ENCODE results near the gene BSND. TPM values are rescaled to one million over a fixed set of nuclear protein-coding genes. Genes with fewer than 3 reads are reported as not detected.

The BSND gene
- total and polyA plus RNA-seq, 9 of the 15 experiments (the other 6 are each of a cell fraction or from before 2014, with no cell fraction given) = not detected

DNA sequence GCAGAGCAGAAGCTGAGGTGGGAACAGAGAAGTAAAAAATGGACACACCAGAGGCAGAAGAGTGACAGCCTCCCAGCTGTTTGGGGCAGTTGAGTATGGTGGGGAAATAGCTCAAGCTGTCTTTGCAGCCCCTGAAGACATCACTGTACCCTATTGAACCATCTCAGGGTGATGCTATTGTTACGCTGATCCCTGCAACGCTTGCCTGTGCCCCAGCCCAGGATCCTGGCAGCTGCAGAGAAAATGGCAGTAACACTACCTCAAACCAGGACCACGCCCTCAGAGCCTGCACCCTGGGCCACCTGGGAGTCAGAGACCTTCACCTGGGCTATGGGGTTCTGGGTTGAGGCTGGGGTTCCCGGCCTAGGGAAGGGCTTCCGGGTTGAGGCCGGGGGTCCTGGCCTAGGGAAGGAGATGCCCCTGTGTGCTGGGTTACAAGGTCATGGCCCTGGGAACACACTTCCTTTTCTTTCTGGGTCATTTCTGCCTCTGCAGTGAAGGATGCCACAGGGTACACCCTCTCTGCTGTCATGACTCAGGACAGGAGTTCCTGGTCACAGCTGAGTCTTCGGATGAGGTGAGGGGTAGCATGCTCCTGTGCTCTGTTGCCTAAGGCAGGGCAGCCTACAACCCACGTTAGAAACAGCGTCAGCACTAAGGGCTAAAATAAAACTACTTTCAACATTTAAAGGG, 11.6 kb downstream of the BSND start:
- FAIRE-seq = no peak
- no peak for DNase-seq (ENCODE audit: extremely low read depth in 1 of 4, low spot score in 3 of 4)
- intact Hi-C loops (cut with micrococcal nuclease) (no loop called here), in situ Hi-C loops (cut with MboI) (no loop called here)
- H3K9me3 ChIP-seq (replicated peaks; ENCODE audit: control insufficient read depth, insufficient read depth, low read depth, low read length) = no peaks in the 10 kb centered on the region
- no peak overlapping the region for H2AFZ ChIP-seq (ENCODE audit: low read depth, low read length)
- H3K27ac ChIP-seq (ENCODE audit: extremely low read depth, low read depth, low read length) = no peak overlapping the region
- 15% methylated on average over 8 of the region's 9 CpGs for WGBS (ENCODE audit: insufficient coverage, low coverage, missing lambda C conversion rate)
- H3K27me3 ChIP-seq (ENCODE audit: control insufficient read depth in 2 of 2, insufficient read depth in 2 of 2, low read length in 2 of 2) = peaks cover 14 to 41% of the 10 kb centered on the region in 2 experiments; a peak in 4 of 5 replicates
- H3K36me3 ChIP-seq (ENCODE audit: control insufficient read depth, insufficient read depth, low read length) = no peaks in the 10 kb centered on the region
- no peaks in the 10 kb centered on the region for H3K79me2 ChIP-seq (ENCODE audit: control insufficient read depth, insufficient read depth, low read length)
- H3K9ac ChIP-seq (ENCODE audit: insufficient read depth in 1 of 2, low read depth in 2 of 2, low read length in 2 of 2) = no peak overlapping the region
- POLR2A ChIA-PET = interaction anchor here (0.8 kb wide), 1 partner anchor 21 kb away, joined by 3 read pairs; no protein-coding TSS in a partner anchor
- no peak for ATAC-seq
- CTCF ChIA-PET (ENCODE audit: low intra/inter-chr PET ratio) = no interaction called here
- BruUV-seq (replicated peaks) = no TSS peak
- no peaks in the 10 kb centered on the region for H4K20me1 ChIP-seq (replicated peaks; ENCODE audit: control insufficient read depth, insufficient read depth, low read length)
- H3K9me1 ChIP-seq (ENCODE audit: control insufficient read depth, insufficient read depth, low read length) = no peaks in the 10 kb centered on the region
- H3K4me1 ChIP-seq (replicated peaks in 1 of 2; ENCODE audit: control insufficient read depth in 2 of 2, insufficient read depth in 2 of 2, low read length in 2 of 2) = no peaks in the 10 kb centered on the region
- H3K4me3 ChIP-seq = no peak overlapping the region
- TF ChIP-seq YBX1 (IDR thresholded peaks at IDR 0.05) (no peak), GATA2 (CRISPR knock-in tag; IDR thresholded peaks at IDR 0.05) (no peak)
- TF ChIP-seq, protein P1, sequence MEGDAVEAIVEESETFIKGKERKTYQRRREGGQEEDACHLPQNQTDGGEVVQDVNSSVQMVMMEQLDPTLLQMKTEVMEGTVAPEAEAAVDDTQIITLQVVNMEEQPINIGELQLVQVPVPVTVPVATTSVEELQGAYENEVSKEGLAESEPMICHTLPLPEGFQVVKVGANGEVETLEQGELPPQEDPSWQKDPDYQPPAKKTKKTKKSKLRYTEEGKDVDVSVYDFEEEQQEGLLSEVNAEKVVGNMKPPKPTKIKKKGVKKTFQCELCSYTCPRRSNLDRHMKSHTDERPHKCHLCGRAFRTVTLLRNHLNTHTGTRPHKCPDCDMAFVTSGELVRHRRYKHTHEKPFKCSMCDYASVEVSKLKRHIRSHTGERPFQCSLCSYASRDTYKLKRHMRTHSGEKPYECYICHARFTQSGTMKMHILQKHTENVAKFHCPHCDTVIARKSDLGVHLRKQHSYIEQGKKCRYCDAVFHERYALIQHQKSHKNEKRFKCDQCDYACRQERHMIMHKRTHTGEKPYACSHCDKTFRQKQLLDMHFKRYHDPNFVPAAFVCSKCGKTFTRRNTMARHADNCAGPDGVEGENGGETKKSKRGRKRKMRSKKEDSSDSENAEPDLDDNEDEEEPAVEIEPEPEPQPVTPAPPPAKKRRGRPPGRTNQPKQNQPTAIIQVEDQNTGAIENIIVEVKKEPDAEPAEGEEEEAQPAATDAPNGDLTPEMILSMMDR (IDR thresholded peaks at IDR 0.05 in 2 of 3, conservative IDR thresholded peaks at IDR 0.05 in 1 of 3; ENCODE audit: insufficient read depth in 2 of 3, low read depth in 1 of 3, low read length in 3 of 3) = 0 out of 6 replicates have a peak, but pooled peaks of 1 of the 3 experiments have one; percentile 21
- no peak overlapping the region for H3K4me2 ChIP-seq (ENCODE audit: insufficient read depth, low read length)
